Fibroblast of peridontal ligament (primary cell): Measurements from ENCODE around the gene RAB8A.
"Not testable (repeated sequence)": the region's sequence is repeated elsewhere in the genome, so short reads cannot be mapped to it uniquely, and the experiment has no call there.

Experiments
- DNase-seq: peaks from one replicate; pipeline ENCODE4 v3.0.0-alpha.2; 2010; ENCODE audit errors: extremely low read depth

Gene RAB8A

GRCh38 chr19:16078759-16079707, 32.7 kb upstream of the RAB8A start:
- peak; percentile 99 for DNase-seq

DNA sequence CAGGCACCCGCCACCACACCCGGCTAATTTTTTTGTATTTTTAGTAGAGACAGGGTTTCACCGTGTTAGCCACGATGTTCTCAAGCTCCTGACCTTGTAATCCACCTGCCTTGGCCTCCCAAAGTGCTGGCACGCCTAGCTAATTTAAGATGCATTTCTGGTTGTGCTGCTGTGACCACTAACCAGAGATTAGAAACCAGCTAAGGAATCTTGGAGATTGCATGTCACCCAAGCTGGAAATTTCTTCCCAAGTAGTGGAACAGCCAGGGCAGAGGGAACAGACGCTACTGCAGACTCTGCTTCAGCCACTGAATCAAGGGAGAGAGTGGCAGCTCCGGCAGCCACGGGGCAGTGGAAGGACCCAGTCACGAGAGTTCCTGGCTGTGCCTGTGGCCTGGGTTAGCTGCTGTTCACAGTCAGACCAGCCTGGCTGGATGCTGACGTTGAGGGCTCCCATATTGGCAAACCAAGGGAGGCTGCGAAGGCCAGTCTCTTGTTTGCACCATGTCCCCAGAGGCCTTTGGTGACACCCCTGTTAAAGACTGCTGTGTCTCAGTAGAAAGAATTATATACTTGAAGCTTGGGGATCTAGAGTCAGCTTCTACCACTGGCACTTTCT, 27.5 kb upstream of the RAB8A start:
- no peak for DNase-seq

GRCh38 chr19:16085115-16085514, 26.6 kb upstream of the RAB8A start:
- no peak for DNase-seq

- not testable (repeated sequence) for DNase-seq
These were observed 24.3 kb upstream of the RAB8A start for GRCh38 chr19:16087404-16087803.

- no peak for DNase-seq
These were observed 23.7 kb upstream of the RAB8A start for GRCh38 chr19:16087940-16088339.

- no peak for DNase-seq
These were observed 23.2 kb upstream of the RAB8A start for GRCh38 chr19:16088351-16089009.

GRCh38 chr19:16089010-16089846, 22.5 kb upstream of the RAB8A start:
- DNase-seq: no peak

DNA sequence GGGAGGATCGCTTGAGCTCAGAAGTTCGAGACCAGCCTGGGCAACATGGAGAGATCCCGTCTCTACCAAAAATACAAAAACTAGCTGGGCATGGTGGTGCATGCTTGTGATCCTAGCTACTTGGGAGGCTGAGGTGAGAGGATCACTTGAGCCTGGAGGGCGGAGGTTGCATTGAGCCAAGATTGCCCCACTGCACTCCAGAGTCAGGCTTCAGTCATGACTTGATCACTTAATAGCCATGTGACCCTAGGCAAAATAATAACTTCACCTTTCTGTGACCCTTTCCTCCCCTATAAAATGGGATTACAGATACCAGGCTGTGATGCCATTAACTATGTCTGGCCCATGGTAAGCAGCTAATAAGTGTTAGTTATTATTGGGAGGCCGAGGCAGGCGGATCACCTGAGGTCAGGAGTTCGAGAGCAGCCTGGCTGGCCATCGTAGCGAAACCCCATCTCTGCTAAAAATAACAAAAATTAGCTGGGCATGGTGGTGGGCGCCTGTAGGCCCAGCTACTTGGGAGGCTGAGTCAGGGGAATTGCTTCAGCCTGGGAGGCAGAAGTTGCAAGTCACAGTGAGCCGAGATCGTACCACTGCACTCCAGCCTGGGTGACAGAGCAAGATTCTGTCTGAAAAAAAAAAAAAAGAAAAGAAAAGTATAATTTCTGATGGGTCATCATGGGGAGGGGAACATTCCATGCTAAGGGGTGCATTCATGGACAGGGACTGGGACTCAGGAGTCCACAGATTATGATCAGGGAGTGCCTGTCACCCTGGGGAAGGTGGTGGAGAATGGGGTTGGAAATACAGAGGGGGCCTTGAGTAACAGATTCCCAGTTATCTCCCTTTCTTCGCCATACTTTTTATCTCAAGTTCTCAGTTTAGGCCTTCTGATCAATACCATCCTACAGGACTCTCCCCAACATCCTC, 19.9 kb upstream of the RAB8A start:
- no peak for DNase-seq

- DNase-seq: no peak
These were observed 17.2 kb upstream of the RAB8A start for GRCh38 chr19:16094360-16095070.

DNA sequence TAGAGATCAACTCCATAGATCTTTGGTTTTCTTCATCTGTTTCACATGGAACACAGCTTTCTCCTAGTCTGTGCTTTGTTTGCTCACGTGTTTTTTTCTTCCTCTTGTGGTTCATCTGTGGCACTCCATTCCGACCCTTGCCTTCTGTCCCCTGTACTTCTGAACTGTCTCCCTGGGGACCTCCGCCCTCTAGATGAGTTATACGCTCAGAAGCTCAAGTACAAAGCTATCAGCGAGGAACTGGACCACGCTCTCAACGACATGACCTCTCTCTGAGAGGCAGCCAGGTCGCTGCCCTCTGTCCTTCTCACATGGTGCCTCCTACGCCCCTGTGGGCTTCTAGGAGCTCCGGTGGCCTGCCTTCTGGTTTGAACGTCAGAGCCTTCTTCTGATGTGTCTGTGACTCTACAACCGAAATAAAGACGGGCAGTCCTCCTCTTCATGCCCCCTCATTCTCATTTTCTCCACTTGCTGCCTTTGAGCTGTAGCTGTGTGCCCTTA, 16.6 kb upstream of the RAB8A start:
- no peak for DNase-seq

GRCh38 chr19:16096280-16096855, 15.3 kb upstream of the RAB8A start:
- no peak for DNase-seq

GRCh38 chr19:16098416-16098768, 13.3 kb upstream of the RAB8A start:
- DNase-seq: no peak

DNA sequence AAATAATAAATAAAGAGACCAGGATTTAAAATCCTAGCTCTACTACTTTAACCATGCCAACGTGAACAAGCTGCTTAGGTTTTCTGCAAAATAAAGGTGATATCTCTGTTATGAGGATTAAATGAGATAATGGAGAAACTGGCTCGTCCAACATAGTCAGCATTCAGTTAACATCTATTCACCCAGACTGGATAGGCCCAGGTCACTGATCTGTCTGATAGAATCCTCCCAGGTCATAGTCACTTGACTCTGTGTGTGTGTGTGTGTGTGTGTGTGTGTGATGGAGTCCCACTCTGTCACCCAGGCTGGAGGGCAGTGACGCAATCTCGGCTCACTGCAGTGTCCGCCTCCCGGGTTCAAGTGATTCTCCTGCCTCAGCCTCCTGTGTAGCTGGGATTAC, 12.9 kb upstream of the RAB8A start:
- no peak for DNase-seq

DNA sequence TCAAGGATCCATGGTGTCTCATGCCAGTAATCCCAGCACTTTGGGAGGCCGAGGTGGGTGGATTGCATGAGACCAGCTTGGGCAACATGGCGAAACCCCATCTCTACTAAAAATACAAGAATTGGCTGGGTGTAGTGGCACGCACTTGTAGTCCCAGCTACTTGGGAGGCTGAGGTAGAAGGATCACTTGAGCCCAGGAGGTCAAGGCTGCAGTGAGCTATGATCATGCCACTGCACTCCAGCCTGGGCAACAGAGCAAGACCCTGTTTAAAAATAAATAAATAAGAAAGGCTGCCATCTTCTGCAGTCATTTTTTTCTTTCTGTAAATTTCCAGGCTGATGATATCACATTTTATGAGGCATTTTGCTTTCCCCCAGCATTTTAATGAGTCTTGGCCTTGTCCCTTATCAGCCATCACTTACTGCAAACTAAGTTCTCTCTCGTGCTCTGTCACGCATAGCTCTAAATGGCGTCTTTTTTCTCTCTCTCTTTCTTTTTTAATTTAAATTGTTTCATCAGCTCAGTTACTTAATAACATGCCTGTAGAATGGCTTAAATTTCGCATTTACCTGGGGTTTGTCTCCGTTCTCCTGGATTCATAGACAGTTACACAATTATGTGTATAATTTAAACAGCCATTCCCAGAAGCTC, 12.2 kb upstream of the RAB8A start:
- DNase-seq: not testable (repeated sequence)

- no peak for DNase-seq
These were observed 11.2 kb upstream of the RAB8A start for GRCh38 chr19:16100524-16100923.

DNA sequence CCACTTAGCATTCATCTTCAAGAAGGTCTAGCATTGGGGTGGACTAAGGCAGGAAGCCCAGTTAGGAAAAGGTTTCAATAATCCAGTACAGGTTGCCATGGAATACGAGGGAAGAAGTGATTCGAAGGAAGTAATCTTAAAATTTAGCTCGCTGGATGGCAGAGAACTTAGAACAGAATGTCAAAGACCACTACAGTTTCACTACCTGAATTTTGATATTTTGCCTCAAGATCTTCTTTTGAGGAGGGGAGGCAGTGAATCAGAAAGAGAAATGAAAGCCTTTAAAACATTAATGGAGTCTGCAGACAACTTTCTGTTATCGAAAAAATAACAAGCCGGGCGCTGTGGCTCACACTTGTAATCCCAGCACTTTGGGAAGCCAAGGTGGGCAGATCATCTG, 7.0 kb upstream of the RAB8A start:
- no peak for DNase-seq

- no peak for DNase-seq
These were observed 5.6 kb upstream of the RAB8A start for GRCh38 chr19:16106121-16106520.

DNA sequence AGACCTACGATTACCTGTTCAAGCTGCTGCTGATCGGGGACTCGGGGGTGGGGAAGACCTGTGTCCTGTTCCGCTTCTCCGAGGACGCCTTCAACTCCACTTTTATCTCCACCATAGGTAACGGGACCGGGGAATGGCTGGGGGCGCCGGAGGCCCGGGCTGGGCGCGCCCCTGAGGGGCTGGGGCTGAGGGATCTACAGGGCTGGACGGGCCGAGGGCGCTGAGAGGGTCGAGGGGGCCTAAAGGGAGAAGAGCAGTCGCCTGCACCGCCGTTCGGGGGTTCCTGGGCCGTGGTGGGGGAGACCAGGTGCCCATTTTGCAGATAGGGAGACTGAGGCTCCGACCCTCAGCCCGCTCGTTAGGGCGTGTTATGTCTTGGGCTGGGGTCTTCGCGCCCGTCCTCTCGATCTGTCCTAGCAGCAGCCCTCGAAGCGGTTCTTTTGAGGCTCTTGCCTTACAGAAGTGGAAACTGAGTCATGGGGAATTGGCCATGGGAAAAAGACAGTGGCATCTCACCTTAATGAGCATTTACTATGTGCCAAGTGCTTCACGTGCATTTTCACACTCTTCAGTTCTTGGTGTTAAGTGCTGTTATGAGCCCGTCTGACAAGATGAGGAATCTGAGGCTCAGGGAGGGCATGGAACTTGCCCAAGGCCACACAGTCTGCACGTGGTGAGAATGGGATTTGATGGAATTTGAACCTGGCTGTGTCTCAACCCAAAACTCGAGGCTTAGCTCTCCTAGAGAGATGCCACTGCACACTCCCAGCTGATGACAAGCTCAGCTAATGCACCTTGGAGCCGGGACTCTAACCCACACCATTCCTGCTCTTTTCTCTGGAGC, 442 bp downstream of the RAB8A start:
- no peak for DNase-seq
